Skeletal muscle cell (primary cell): ENCODE measurements around the gene NFIB.

Source experiments
- DNase-seq: peaks from one replicate; pipeline ENCODE4 v3.0.0-alpha.2; 2010; ENCODE audit warnings: low read depth
- H3K4me3 ChIP-seq: 2 replicates; pipeline ENCODE4 v1.5.1; 2011; ENCODE audit warnings: low read depth, mild to moderate bottlenecking, control low read depth, low read length, moderate library complexity

NFIB gene

GRCh38 chr9:14313951-14314423 is at the start of gene NFIB:
TSS of gene NFIB (minus strand) at chr9:14314141. CDS start at chr9:14313511, 630 bp downstream.
- H3K4me3 ChIP-seq: peak within 1 kb of the TSS; percentile 91
- DNase-seq: no peak

DNA sequence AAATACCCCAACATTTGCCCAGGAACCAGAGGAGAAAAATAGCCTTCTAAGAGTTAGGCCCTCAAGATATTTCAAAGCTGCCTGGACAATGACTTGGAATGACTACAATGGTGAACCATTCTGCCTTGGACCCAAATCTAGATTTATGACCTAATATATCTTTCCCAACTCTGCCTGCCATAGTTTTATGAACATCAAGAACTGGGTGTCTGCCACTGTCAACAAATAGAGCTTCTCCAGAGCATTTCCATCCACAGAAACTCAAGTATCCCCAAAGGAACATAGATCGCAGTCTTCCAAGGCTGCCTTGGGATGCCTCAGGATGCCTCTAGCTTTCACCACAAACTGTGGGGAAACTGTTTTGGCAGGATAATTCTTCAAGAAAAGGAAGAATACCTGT is 48.2 kb upstream of the NFIB start:
- peak; percentile 91 for DNase-seq
- H3K4me3 ChIP-seq: no peak overlapping the region

DNA sequence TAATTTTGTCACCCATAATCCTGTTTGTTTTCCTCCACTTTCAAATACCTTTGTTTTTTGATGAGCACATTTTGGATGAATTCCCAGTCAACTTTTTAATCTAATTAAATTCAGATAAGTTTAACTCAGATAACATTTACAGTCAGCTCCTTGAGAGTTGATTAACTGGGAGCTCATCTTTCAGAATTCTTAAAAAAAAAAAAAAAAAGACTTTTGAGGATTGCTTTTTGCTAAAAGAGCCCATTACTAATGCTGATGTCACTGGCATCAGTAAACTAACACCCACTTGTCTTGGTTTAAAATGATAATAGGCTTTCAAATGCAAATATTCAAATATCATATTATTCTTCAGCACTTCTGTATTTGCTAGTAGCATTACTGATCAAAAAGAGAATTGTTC is 47.1 kb upstream of the NFIB start:
- no peak for DNase-seq
- no peak overlapping the region for H3K4me3 ChIP-seq

- DNase-seq: no peak
- H3K4me3 ChIP-seq: no peak overlapping the region
Measured at GRCh38 chr9:14358523-14358922, 44.6 kb upstream of the NFIB start.

DNA sequence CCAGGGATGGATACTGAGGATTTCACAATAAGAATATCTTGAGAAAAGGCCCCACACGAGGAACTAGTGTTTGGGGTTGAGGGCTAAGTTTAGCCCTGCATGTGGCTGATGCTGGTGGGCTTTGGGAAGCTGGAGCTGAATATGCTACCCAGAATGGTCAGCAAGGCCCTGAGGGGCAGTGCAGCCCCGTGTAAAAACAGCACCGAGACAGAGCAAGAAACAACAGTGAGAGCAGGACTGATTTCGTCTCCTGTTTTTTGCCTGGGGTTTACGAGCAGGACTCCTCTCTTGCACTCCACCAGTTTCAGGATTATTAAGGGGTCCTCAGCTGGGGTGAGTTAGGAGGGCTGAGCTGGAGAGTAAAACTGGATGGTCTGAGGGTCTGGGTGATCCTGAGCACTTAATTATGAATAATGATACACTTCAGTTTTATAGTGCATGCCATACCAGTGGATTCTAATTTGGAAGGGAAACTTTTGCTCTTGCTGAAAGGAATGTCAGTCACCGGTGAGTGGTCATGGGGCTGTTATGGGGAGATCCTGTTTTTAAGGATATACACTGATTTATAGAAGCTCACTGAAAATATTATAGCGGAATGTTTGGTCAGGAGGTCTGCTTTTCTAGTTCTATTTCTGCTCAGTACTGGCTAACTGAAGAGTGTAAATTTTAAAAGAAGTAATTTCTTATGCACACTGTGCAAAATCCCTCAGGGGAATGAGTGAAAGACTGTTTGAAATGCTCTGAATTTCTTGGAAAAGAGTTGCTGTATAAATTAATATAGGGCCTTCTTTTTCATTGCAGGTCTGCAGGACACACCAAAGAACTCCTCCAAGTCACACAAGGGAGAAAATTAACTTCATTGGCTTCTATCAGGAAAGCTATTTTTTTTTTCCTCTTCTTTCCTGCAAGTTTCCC is 42.7 kb upstream of the NFIB start:
- H3K4me3 ChIP-seq: no peak overlapping the region

DNA sequence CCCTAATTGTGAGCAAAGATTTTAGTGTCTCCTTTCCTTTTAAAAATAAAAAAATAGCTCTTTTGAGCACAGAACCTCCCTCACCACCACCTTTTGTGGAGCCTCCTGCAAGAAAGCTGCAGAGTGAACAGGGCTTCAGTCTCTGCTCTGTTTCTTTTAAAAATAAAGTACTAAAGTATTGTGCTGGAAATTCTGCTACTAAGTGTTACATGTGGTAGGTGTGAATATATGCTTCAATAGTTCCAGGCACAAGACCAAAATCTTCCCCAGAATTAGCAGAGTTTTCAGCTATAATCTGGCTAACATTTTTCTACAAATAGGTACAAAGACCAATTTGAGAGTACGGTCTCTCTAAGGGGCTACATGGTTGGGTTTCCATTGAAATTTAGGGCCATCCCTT is 40.3 kb upstream of the NFIB start:
- H3K4me3 ChIP-seq: no peak overlapping the region
- no peak for DNase-seq

More for the DNA sequence above, 42.7 kb upstream of the NFIB start:
- no peak for DNase-seq

DNA sequence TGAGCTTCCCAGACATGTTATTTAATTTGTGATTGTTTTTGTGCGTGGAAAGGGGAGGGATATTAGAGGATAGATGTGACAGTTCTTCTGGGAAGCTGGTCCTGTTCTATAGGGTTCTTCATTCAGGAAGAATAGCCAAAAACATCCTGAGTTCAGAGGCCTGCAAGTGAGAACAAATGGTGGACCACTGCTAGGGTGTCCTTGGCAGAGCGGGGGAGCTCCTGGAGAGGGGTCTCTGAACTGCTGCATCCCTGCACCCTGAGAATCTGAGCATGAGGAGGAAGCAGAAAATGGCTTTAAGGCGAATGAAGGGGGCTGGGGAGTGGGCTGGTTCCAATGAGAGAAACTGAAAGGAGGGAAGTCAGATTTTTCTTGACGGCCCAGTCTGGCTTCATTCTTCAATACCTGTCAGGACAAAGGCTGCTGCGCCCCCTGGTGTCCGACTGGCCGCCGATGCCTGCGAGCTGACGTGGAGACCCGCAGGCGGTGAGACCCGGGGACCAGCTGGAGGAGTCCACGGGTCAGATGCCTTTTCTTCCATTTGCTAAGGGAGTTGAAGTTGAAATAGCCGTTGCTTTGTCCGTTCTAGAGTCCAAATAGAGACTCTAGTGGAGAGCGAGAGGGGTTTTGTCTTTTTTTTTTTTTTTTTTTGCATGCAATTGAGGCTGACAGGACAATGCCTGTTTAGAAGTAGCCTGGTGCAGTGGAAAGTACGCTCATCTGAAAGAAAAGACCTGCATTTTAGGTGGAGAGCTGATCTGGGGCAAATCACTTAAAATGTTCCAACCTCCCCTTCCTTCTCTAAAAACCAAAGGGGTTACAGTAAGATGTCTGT is 39.5 kb upstream of the NFIB start:
- DNase-seq: no peak
- no peak overlapping the region for H3K4me3 ChIP-seq

DNA sequence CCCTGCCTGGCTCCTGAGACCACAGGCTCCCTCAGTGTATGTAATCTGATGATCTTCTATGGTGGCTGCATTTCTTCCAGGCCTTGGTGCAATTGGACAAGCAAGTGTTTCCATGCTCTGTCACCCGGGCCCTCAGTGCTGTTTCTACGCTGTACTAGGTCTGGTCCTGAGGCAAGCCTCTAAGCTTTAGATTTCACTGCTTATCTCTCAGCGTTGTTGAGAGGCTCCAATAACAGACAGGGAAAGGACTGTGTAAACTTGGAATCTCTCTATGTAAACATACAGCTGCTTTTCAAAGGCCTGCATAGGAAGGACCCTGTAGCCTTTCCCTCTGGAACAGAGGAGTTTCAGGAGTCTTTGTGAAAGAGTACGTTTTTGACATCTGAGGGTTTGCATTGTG is 38.6 kb upstream of the NFIB start:
- no peak overlapping the region for H3K4me3 ChIP-seq
- no peak for DNase-seq

DNA sequence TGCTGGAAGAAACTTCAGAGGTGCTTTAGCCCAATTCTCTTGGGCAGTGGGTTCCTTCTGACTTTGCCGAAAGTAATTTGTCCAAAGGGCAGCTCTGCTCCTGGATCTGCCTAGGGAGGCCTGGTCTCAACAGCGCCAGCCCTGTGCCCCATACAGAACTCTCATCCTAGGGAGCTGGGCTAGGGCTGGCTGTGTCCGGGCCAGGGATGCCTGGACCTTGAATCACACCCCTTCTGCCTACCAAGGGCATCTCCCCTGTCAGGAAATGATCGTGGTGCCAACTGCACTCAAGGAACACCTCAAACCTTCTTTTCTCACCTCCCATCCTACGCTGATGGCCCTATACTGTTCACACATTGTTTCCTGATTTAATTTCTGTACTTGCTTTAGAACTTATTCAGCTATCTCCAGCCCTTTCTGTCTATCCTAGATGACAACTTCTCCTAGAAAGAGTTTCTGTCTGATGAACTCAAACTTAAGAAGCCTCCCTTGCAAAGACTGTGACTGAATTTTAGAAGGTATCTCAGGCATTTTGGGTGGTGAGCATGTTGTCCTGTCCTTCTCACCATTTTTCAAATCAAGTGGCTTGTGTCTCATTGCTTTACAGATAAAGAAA is 37.4 kb upstream of the NFIB start:
- no peak overlapping the region for H3K4me3 ChIP-seq
- DNase-seq: no peak

DNA sequence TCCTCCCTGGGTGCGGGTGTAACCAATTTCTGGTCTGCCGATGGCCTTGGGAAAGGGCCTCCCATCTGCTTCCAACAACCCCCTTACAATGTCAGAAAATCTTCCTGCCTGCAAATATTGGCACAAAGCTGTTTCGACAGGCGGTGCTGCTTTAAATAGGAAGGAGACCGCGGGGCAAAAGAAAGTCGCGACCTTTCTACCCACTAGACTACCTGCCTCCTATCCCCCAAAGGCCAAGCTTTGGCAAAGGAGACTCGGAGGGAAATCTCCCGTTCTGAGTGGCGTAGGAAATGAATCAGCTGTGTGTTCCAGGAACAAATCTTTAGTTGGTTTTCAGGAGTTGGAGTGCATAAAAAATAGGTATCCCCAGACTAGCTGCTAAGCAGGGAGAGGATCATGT is 36.8 kb upstream of the NFIB start:
- DNase-seq: no peak
- no peak overlapping the region for H3K4me3 ChIP-seq

- no peak overlapping the region for H3K4me3 ChIP-seq
- DNase-seq: no peak
Measured at GRCh38 chr9:14350349-14350728, 36.4 kb upstream of the NFIB start.

GRCh38 chr9:14349447-14350348 is 35.8 kb upstream of the NFIB start:
- peak overlapping the region; percentile 46 for H3K4me3 ChIP-seq
- DNase-seq: no peak

- H3K4me3 ChIP-seq: peak overlapping the region; percentile 46
- no peak for DNase-seq
Measured at GRCh38 chr9:14349146-14349446, 35.2 kb upstream of the NFIB start.

DNA sequence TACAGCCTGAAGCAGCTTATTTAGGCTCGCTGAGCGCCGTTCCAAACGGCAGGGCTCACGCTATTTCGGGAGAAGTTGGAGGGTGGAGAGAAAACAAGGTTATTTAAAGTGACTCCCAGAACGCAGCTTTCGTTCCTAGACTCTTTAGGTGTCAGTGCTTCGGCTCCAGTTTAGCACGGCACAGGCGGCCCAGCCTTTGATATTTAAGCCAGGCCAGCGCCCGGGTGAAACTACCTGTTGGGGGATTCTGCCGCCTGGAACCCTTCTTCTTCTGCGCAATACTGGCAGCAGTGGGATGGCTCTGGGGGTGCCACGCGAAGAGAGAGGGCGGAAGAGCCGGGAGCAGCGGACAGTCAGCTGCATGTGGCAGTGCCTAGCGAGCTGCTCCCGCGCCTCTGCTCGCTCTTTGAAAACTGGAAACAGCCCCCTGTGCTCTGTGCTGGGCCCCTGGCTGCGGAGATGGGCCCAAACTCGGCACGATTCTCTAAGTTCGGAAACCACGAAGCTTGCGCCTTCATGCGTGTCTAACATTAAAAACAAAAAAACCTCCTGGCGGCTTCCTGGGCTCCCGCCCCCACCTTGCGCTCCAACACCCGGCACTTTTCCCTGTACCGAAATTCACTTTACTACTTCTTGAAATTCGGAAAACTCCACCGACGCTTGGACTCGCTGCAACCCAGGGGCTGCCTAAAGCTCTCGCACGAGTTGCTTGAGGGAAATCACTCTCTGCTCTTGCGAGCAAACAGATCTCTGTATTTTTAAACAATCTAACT is 34.6 kb upstream of the NFIB start:
- DNase-seq: no peak
- H3K4me3 ChIP-seq: peak overlapping the region; percentile 46

DNA sequence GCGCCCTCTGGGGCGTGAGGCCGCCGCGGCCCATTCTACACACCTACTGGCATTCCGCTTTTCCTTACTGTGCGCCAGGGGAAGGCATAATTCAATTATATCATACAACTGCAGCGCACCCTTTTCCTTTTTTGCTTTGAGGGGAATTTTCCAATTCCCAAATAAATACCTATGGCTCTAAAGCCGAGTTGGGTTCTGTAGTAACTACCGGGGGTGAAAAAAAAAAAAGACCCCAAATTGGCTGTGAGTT is 34.1 kb upstream of the NFIB start:
- DNase-seq: no peak
- peak overlapping the region; percentile 46 for H3K4me3 ChIP-seq

DNA sequence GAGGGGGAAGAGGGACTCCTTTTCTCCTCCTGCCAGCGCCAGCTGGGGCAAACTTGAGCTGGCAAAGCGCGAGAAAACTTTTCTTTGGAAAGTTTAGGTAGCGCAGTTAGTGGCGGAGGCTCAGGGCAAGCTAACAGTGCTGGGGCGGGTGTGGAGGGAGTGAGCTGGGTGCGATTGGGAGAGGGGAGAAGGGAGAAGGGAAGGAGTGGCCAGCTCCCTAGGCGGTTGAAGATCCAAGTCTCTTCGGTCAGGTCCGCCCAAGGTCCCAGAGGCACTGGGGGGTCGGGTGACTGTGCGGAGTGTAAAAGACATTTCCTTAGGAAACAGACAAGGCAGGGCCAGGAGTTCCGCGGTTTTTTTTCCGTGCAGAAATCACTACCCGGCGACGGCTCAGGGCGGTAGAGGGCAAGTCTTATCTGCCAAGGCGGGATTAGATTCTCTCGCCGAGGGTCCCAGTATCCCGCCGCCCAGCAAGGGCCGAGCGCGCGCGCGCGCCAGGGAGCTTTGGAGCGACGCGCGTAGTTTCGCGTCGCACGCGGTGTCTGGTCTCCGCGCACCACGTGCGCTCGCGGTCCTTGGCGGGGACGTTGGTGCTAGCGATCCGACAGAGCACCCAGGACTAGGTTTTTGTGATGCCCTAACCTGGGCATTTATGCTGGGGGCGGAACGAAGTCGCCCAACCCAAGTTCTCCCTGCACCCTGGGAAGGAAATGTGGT is 33.6 kb upstream of the NFIB start:
- peak overlapping the region; percentile 46 for H3K4me3 ChIP-seq
- no peak for DNase-seq

DNA sequence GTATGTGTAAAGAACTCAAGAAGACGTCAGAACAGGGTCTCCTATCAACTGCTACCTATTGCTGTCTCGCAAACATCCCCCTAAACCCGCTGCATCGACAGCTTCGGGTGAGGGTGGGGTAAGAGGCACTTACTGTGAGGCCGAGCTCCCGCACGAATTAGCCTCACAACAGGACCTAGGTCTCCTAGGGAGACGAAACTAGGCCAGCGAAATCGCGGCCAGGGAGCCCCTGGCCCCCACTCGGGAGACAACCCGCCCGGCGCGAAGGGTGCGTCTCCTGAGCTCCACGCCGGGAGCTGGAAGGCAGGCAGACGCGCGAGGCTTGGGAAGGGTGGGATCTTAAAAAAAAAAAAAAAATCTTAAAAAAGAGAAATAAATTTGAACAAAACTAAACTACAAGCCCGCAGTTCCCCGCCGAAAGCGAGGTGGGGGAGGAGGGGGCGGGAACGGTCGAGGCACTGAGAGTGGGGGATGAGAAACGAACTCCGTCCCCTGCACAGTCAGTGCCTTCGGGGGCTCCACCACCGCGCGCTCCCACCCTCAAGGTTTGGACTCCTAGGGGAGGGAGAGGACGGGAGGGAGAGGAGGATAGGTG is 33.0 kb upstream of the NFIB start:
- no peak for DNase-seq
- H3K4me3 ChIP-seq: peak overlapping the region; percentile 46
